Activated CD8-positive, alpha-beta memory T cell treated with anti-CD3 and anti-CD28 coated beads for 36 hours (primary cell): ENCODE results near the gene HHEX. TPM values are rescaled to one million over a fixed set of nuclear protein-coding genes. Genes with fewer than 3 reads are reported as not detected.
"Not testable (repeated sequence)": the region's sequence is repeated elsewhere in the genome, so short reads cannot be mapped to it uniquely, and the experiment has no call there.

Experiments used
- CTCF ChIA-PET: fragments of 350-600 bp; sonication (Branson Sonifier 250); formaldehyde crosslinking; loops from one replicate; lab custom pipeline; 2021; ENCODE audit warnings: antibody characterized with exemption; lab: Charles Lee
- POLR2A ChIA-PET: fragments of 350-600 bp; sonication (Branson Sonifier 250); formaldehyde crosslinking; loops from one replicate; lab custom pipeline; 2021; ENCODE audit warnings: antibody characterized with exemption; lab: Charles Lee
- total RNA-seq, 2 experiments: library from RNA; stranded (reverse); gene quantifications; one replicate each; pipeline ENCODE4 v1.2.3, GENCODE V29; 2021

Gene HHEX
- under 1 TPM; 0.10 to 0.19 TPM for total RNA-seq

- POLR2A ChIA-PET, result no interaction called here
- CTCF ChIA-PET, result no interaction called here
Observed at GRCh38 chr10:92689663-92690210, at the start of gene HHEX. Gene HHEX (plus strand): TSS chr10:92689955. CDS start chr10:92689987, 32 bp downstream.

DNA sequence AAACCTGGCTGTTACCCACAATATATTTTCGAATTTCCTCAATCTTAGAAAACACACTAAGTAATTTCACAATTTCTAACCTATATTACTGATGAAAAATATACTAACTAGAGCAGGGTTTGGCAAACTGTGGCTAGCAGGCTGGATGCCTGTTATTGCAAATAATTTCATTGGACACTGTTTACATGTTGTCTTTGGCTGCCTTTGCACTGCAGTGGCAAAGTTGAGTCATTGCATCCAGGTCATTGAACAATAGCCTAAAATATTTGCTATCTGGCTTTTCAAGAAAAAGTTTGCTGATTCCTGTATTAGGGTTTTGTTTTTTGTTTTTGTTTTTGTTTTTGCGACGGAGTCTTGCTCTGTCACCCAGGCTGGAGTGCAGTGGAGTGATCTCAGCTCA is 49.6 kb upstream of the HHEX start:
- POLR2A ChIA-PET, result no interaction called here
- CTCF ChIA-PET, result no interaction called here

- POLR2A ChIA-PET, result no interaction called here
- CTCF ChIA-PET, result no interaction called here
Observed at GRCh38 chr10:92641492-92641891, 48.3 kb upstream of the HHEX start.

- ChIA-PET CTCF (no interaction called here), POLR2A (no interaction called here)
Observed at GRCh38 chr10:92644921-92645320, 44.8 kb upstream of the HHEX start.

- CTCF ChIA-PET, POLR2A ChIA-PET: not testable (repeated sequence)
Observed at GRCh38 chr10:92650864-92651263, 38.9 kb upstream of the HHEX start.

DNA sequence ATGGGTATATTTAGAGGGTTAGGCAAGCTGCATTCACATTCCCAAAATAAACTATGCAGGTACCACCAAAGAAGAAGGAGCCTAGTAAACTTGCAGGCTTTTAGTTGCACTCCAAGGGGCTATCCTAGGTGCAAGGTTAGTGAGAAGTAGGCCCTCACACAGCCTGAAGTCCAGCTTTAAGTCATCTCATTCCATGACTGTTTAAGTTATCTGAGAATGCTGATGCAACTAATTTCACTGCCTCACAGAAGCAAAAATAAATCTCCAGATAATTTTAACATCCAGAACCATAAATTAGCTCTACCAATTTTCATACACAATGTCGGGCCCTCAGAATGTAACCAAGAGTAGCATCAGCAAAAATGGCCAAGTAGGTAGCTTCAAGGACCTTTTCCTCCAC is 34.3 kb upstream of the HHEX start:
- CTCF ChIA-PET, result no interaction called here
- POLR2A ChIA-PET, result interaction anchor here (0.6 to 1.1 kb wide), 2 partner anchors 364 to 444 kb away, joined by 3 to 5 read pairs; no protein-coding TSS in a partner anchor

DNA sequence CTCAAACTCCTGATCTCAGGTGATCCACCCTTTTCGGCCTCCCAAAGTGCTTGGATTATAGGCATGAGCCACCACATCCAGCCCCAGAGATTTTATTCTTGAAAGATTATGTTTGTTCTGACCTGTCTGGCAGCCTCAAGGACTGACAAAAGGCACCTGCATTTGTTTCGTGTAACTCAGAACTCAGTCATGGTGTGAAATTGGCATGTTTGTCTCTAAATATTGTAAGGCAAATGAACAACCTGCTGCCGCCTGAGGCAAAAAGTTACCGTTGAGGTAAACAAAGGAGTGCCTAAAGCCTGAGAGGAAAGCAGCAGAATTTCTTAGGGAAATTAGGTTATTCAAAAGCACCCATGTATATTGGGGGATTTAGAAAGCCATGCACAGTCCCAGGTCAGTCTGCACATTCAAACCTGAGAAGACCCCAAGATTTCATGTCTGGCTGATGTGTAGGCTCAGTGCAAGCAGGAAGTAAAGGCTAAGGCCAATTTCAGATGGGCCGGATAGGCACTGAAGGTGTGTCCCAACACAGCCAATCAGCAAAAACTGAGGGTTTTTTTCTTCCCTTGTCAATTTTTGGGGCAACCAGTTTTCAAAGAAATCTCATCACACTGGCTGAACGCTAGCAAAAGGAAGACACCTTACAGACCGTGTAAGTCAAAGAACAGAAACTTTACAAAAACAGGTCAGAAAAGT is 33.3 kb upstream of the HHEX start:
- ChIA-PET POLR2A (interaction anchor here (1.1 kb wide), 1 partner anchor 365 kb away, joined by 3 read pairs; no protein-coding TSS in a partner anchor), CTCF (no interaction called here)

GRCh38 chr10:92657024-92657423 is 32.7 kb upstream of the HHEX start:
- CTCF ChIA-PET, result no interaction called here
- POLR2A ChIA-PET, result no interaction called here

DNA sequence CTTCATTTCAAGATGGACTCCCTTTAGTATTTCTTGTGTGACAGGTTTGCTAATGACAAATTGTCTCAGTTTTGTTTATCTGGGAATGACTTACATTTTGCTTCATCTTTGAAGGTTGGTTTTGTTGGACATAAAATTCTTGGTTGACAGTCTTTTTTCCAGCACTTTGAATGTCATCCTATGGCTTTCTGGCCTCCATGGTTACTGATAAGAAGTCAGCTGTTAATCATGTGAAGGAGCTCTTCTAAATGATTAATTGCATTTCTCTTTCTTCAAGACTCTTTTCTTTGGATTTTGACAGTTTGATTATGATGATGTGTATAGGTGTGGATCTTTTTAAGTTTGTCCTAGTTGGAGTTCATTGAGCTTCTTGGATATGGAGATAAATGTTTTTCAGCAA is 26.9 kb upstream of the HHEX start:
- ChIA-PET POLR2A (no interaction called here), CTCF (no interaction called here)

GRCh38 chr10:92664322-92664721 is 25.4 kb upstream of the HHEX start:
- ChIA-PET POLR2A (no interaction called here), CTCF (no interaction called here)

GRCh38 chr10:92667078-92667477 is 22.7 kb upstream of the HHEX start:
- ChIA-PET CTCF (interaction anchor here (0.7 kb wide), 1 partner anchor 25 kb away, joined by 3 read pairs; no protein-coding TSS in a partner anchor), POLR2A (no interaction called here)

- CTCF ChIA-PET, result interaction anchor here (0.7 kb wide), 1 partner anchor 12 kb away, joined by 3 read pairs; no protein-coding TSS in a partner anchor
- POLR2A ChIA-PET, result interaction anchor here (0.7 kb wide), 1 partner anchor 92 kb away, joined by 4 read pairs; no protein-coding TSS in a partner anchor
Observed at GRCh38 chr10:92677708-92678107, 12.0 kb upstream of the HHEX start.

GRCh38 chr10:92678206-92678605 is 11.5 kb upstream of the HHEX start:
- ChIA-PET POLR2A (interaction anchor here (0.7 kb wide), 1 partner anchor 91 kb away, joined by 4 read pairs; no protein-coding TSS in a partner anchor), CTCF (no interaction called here)

DNA sequence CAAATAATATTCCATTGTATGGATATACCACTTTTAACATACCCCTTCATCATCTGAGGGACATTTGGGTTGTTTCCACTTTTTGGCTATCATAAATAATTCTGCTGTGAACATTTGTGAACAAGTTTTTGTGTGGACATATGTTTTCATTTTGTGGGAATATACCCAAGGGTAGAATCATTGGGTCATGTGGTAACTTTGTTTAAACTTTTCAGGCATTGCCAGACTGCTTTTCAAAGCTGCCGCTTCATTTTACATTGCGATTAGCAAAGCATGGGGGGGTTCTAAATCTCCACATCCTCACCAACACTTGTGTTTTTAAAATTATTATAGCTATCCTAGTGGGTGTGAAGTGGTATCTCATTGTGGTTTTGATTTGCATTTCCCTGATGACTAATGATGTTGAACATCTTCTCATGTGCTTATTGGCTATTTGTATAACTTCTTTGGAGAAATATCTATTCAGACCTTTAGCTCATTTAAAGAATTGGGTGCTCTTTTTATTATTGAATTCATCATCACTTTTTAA is 8.4 kb upstream of the HHEX start:
- POLR2A ChIA-PET, result no interaction called here
- CTCF ChIA-PET, result no interaction called here

DNA sequence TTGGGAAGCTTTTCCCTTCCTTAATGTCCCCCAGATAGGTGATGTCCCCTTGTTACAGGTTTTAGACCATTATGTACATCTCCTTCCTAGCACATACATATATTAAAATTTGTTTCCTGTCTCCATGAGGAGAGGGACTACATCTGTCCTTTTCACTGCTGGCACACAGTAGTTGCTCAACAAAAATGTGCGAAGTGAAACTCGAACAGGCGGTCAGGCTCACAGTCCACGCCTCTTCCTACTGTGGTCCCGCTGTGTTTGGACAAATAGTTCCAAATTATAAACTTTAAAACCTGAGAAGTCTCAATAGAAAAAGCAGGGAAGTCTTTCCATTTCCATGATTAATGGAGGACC is 1.2 kb upstream of the HHEX start:
- POLR2A ChIA-PET, result no interaction called here
- CTCF ChIA-PET, result no interaction called here

- POLR2A ChIA-PET, result no interaction called here
- CTCF ChIA-PET, result no interaction called here
Observed at GRCh38 chr10:92688927-92689662, 660 bp upstream of the HHEX start.

DNA sequence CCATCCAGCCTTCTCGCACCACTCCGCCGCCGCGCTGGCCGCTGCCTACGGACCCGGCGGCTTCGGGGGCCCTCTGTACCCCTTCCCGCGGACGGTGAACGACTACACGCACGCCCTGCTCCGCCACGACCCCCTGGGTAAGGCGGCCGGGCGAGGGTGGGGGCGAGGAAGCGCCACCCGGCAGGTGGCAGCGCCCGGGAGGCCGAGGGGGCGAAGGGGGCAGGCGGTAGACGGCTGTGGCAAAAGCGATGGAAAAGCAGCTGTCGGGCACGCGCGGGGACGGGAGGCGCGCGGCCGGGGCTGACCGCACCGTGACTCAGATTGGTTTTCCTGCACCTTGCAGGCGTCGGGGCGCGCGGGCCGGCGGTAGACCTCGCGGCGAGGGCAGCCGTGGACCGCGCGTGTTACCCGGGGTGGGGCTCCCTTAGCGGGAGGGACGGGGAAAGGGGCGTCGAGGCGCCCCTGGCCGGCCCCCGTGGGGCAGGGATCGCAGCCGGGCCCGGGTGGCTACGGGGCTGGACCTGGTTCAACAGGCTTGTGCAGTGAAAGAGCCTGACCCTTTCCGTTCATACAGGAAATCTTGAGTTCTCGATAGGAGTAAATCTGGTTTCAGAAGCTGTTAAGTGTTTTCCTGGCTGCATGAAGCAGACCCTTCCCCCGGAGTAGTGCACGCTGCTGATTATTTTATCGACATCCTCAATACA is 608 bp downstream of the HHEX start:
- ChIA-PET POLR2A (no interaction called here), CTCF (interaction anchor here (0.7 kb wide), 1 partner anchor 173 kb away, joined by 4 read pairs; no protein-coding TSS in a partner anchor)

DNA sequence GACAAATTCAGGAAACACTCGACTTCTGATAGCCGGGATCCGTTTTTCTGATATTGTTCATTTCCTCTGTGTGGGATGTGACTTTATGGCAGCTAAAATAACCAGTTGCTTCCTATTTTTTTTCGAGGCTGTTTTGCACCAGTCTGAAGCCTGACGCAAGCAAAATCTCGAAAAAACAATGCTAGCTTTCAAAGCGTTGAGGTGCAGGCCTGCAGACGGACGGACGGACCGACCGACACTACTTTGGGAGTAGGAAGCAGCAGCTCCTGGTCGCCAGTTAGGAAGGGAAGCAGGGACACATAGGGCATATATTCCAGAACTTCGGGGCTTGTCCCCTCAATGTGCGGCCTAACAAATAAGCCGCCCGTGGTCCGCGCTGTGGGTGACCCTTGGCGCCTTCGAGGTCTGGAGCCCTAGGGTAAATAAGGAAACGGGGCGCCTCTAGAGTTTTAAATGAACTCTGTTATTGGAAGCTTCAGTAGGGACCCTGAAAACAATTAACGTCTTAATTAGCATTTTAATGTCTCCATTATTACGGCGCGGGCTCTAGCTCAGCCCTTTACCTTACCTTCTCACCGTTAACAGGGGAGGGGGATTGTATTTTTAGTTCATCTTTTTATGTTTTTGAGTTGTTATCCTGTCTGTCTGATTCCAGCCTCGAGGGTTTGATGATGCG is 1.3 kb downstream of the HHEX start:
- CTCF ChIA-PET, result interaction anchor here (0.7 kb wide), 1 partner anchor 174 kb away, joined by 4 read pairs; no protein-coding TSS in a partner anchor
- POLR2A ChIA-PET, result no interaction called here

DNA sequence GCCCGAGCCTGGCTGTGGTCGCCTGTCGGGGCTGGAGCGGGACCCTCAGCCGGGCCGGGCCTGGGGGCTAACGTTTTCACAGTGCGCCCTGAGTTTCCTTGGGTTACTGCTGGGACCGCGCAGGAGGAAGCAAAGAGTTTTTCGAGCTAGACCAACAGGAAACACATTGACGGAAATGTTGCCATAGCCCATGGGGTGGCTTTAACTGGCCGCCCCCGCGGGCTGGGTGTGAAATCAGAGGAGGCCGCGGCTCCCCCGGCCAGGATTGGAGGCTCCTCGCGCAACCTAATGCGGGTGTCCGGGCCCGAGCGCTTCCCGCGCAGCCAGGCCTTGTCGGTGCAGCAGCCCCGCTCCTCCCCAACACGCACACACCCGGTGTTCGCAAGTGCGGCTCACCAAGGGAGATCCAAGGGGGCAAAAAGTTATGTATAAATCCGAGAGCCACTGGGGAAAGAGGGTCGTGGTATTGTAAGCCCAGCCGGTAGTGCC is 1.9 kb downstream of the HHEX start:
- ChIA-PET CTCF (no interaction called here), POLR2A (no interaction called here)
